OCI-LY1 (cell line): ENCODE results near the gene FBRS.

Source experiments
- H2AFZ ChIP-seq: fragments of 200-600 bp; sonication (generic), shearing (Covaris generic); 2 replicates; pipeline ENCODE4 v1.6.0; 2014; ENCODE audit warnings: antibody characterized with exemption, mild to moderate bottlenecking, low read length
- H3F3A ChIP-seq: fragments of 200-600 bp; sonication (generic), shearing (Covaris generic); 2 replicates; pipeline ENCODE4 v1.6.0; 2014; ENCODE audit warnings: mild to moderate bottlenecking, antibody characterized with exemption, low read length, moderate library complexity; ENCODE audit not compliant: insufficient read depth
- H3K27ac ChIP-seq: fragments of 200-600 bp; sonication (generic); 2 replicates; pipeline ENCODE4 v1.5.1; 2014; ENCODE audit warnings: low read length, mixed run types, mild to moderate bottlenecking, low read depth; ENCODE audit not compliant: poor library complexity, severe bottlenecking
- H3K27me3 ChIP-seq: fragments of 200-600 bp; sonication (generic); 2 replicates; pipeline ENCODE4 v1.6.0; 2014; ENCODE audit warnings: antibody characterized with exemption, mild to moderate bottlenecking, low read length, moderate library complexity; ENCODE audit not compliant: insufficient read depth
- H3K36me3 ChIP-seq: fragments of 200-600 bp; sonication (generic); 2 replicates; pipeline ENCODE4 v1.6.1; 2014; ENCODE audit warnings: mild to moderate bottlenecking, antibody characterized with exemption, low read length, moderate library complexity, mixed read lengths; ENCODE audit not compliant: insufficient read depth
- H3K4me1 ChIP-seq: fragments of 200-600 bp; sonication (generic); 2 replicates; pipeline ENCODE4 v1.5.1; 2014; ENCODE audit warnings: mild to moderate bottlenecking, low read length, moderate library complexity; ENCODE audit not compliant: insufficient read depth, severe bottlenecking
- H3K4me2 ChIP-seq: fragments of 200-600 bp; sonication (generic), shearing (Covaris generic); 2 replicates; pipeline ENCODE4 v1.6.1; 2014; ENCODE audit warnings: low read length
- H3K4me3 ChIP-seq: fragments of 200-600 bp; sonication (generic); 2 replicates; pipeline ENCODE4 v1.5.1; 2014; ENCODE audit warnings: low read length, low read depth, mild to moderate bottlenecking, mixed read lengths; ENCODE audit not compliant: poor library complexity, severe bottlenecking
- H3K79me2 ChIP-seq: fragments of 200-600 bp; shearing (Covaris generic); 2 replicates; pipeline ENCODE4 v1.6.1; 2016; ENCODE audit warnings: mixed run types, low read length, mixed read lengths; ENCODE audit not compliant: insufficient read depth
- H3K9ac ChIP-seq: fragments of 200-600 bp; sonication (generic), shearing (Covaris generic); 2 replicates; pipeline ENCODE4 v1.6.1; 2014; ENCODE audit warnings: mild to moderate bottlenecking, low read length, mixed read lengths
- H3K9me2 ChIP-seq: fragments of 200-600 bp; sonication (generic), shearing (Covaris generic); 2 replicates; pipeline ENCODE4 v1.6.1; 2014; ENCODE audit warnings: low read depth, mild to moderate bottlenecking, low read length, mixed read lengths
- H3K9me3 ChIP-seq: fragments of 200-600 bp; shearing (Covaris generic); 2 replicates; pipeline ENCODE4 v1.6.1; 2014; ENCODE audit warnings: low read length, mixed read lengths
- H4K20me1 ChIP-seq: fragments of 200-600 bp; sonication (generic), shearing (Covaris generic); 2 replicates; pipeline ENCODE4 v1.6.0; 2016; ENCODE audit warnings: mild to moderate bottlenecking, low read length; ENCODE audit not compliant: insufficient read depth
- EZH2 ChIP-seq: fragments of 200-600 bp; sonication (generic), shearing (Covaris generic); IDR thresholded peaks from 2 replicates; pipeline ENCODE4 v1.8.0; 2017; ENCODE audit warnings: borderline replicate concordance, mixed run types, mild to moderate bottlenecking, antibody characterized with exemption, low read length, moderate library complexity, mixed read lengths
- TF ChIP-seq, protein P1 (sequence below): fragments of 200-600 bp; sonication (generic), shearing (Covaris generic); IDR thresholded peaks from 2 replicates; pipeline ENCODE4 v1.5.1; 2017; ENCODE audit warnings: mild to moderate bottlenecking, antibody characterized with exemption, low read length, moderate library complexity, mixed read lengths

FBRS gene

DNA sequence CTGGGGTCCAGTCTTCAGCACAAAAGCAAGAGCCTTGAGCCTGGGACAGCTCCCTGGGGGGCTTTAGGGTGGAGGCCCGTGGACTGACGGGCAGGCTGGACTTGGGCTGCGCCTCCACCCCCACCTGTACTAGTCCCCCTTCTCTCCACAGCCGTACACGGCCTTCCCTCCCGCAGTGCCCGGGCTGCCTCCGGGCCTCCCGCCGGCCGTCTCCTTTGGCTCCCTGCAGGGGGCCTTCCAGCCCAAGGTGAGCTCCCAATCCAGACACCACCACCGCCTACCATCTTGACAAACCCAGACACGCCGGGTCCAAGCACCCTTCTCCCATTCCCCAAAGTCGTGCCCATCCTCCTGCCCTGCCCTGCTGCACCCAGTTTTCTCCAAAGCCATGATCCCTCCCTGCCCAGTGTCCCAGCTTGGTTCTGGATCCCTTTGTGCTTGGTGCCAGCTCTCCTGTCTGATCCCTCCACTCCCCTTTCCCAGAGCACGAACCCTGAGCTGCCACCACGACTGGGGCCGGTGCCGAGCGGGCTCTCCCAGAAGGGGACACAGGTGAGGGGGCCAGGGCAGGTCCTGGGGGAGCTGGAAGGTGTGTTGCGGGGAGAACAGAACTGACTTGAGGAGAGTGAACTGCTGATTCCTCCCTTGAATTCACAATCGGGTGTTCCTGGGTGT lies 7.1 kb downstream of the FBRS start:
- no peaks in the 10 kb centered on the region for H3K9me3 ChIP-seq
- H3K4me2 ChIP-seq, result no peak overlapping the region
- H3K27ac ChIP-seq, result no peak overlapping the region
- no peak for TF ChIP-seq EZH2
- TF ChIP-seq, protein P1, sequence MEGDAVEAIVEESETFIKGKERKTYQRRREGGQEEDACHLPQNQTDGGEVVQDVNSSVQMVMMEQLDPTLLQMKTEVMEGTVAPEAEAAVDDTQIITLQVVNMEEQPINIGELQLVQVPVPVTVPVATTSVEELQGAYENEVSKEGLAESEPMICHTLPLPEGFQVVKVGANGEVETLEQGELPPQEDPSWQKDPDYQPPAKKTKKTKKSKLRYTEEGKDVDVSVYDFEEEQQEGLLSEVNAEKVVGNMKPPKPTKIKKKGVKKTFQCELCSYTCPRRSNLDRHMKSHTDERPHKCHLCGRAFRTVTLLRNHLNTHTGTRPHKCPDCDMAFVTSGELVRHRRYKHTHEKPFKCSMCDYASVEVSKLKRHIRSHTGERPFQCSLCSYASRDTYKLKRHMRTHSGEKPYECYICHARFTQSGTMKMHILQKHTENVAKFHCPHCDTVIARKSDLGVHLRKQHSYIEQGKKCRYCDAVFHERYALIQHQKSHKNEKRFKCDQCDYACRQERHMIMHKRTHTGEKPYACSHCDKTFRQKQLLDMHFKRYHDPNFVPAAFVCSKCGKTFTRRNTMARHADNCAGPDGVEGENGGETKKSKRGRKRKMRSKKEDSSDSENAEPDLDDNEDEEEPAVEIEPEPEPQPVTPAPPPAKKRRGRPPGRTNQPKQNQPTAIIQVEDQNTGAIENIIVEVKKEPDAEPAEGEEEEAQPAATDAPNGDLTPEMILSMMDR, result no peak
- 0 out of 2 replicates have a peak, but pooled peaks cover under 1% of the 10 kb centered on the region for H3K79me2 ChIP-seq
- H3K4me1 ChIP-seq, result peaks cover 28% of the 10 kb centered on the region
- H3K9ac ChIP-seq, result no peak overlapping the region
- peaks cover 84% of the 10 kb centered on the region for H3K36me3 ChIP-seq
- H3F3A ChIP-seq, result no peaks in the 10 kb centered on the region
- no peak overlapping the region for H3K4me3 ChIP-seq
- no peaks in the 10 kb centered on the region for H4K20me1 ChIP-seq
- no peaks in the 10 kb centered on the region for H3K27me3 ChIP-seq
- H2AFZ ChIP-seq, result no peak overlapping the region
- no peaks in the 10 kb centered on the region for H3K9me2 ChIP-seq

DNA sequence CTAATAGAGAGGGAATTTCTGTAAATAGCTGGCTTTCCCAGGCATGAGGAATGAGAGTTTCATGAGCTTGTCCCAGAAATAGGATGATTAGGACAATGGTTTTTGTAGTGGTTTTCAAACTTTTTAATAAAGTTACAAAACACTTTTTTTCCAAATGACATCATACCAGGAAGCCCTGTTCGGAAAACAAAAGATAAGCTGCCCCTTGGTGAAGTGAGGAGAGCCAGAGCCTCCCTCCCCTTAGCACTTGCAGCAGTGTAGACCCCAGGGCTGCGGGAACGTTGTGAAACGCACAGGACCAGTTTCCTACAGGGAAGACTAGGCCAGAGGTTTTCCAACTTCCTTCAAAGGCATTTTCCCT lies 7.6 kb downstream of the FBRS start:
- Histone ChIP-seq H3K79me2 (no peaks in the 10 kb centered on the region), H2AFZ (no peak overlapping the region)

DNA sequence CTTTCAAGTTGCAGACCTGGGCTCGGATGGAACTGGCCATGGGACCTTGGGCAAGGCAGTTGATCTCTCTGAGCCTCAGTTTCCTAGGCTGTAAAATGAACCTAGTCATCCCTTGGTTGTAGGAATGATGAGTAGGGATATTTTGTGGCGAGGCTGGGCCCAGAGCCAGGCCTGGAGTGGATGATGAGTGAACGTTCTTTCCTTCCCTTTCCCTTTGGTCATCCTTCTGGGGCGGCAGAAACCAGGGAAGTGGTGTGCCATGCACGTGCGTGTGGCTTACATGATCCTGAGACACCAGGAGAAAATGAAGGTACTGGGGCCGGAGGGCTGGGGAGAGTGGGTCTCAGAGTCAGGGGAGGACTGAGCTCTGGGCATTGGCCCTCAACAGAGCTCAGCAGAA lies 8.4 kb downstream of the FBRS start:
- H4K20me1 ChIP-seq, result no peaks in the 10 kb centered on the region
- no peaks in the 10 kb centered on the region for H3K27me3 ChIP-seq
- H3K9me3 ChIP-seq, result no peaks in the 10 kb centered on the region
- no peak overlapping the region for H3K4me2 ChIP-seq
- H3K4me3 ChIP-seq, result no peak overlapping the region
- H3K4me1 ChIP-seq, result peaks cover 14% of the 10 kb centered on the region
- H3F3A ChIP-seq, result no peaks in the 10 kb centered on the region
- H3K79me2 ChIP-seq, result no peaks in the 10 kb centered on the region
- H2AFZ ChIP-seq, result no peak overlapping the region
- no peak overlapping the region for H3K9ac ChIP-seq
- TF ChIP-seq, protein P1, result no peak
- no peak for TF ChIP-seq EZH2
- H3K36me3 ChIP-seq, result peaks cover 83% of the 10 kb centered on the region
- H3K27ac ChIP-seq, result no peak overlapping the region
- no peaks in the 10 kb centered on the region for H3K9me2 ChIP-seq

More for the DNA sequence above, 7.6 kb downstream of the FBRS start:
- H3K27me3 ChIP-seq, result no peaks in the 10 kb centered on the region
- no peaks in the 10 kb centered on the region for H3K9me3 ChIP-seq
- H3F3A ChIP-seq, result no peaks in the 10 kb centered on the region
- TF ChIP-seq EZH2, result no peak
- TF ChIP-seq, protein P1, result no peak
- H3K4me3 ChIP-seq, result no peak overlapping the region
- H4K20me1 ChIP-seq, result no peaks in the 10 kb centered on the region
- no peaks in the 10 kb centered on the region for H3K9me2 ChIP-seq
- peaks cover 23% of the 10 kb centered on the region for H3K4me1 ChIP-seq
- no peak overlapping the region for H3K27ac ChIP-seq
- H3K36me3 ChIP-seq, result peaks cover 89% of the 10 kb centered on the region
- no peak overlapping the region for H3K9ac ChIP-seq
- no peak overlapping the region for H3K4me2 ChIP-seq
